Measurements from ENCODE around the gene FBP1.

GRCh38 chr9:94630281-94630680 lies 9.0 kb downstream of the FBP1 start:
- TF ChIP-seq POLR2A (IDR thresholded peaks at IDR 0.05; ENCODE audit: low read length) (no peak), GATA1 (IDR thresholded peaks at IDR 0.05; ENCODE audit: low read depth, low read length) (no peak)
